Gastroesophageal sphincter (tissue), 3 donors: ENCODE data around the gene ANKRD31.

Experiments used
- EP300 ChIP-seq: sonication (generic); formaldehyde crosslinking; IDR thresholded peaks from one replicate; pipeline ENCODE4 v1.6.1; 2017; ENCODE audit warnings: antibody characterized with exemption, mild to moderate bottlenecking
- POLR2A ChIP-seq, 2 donors: fragments of 450-650 bp; IDR thresholded peaks; one replicate each; pipeline ENCODE4 v1.6.1; 2017; ENCODE audit warnings: antibody characterized with exemption in 2 of 2, mild to moderate bottlenecking in 2 of 2, moderate library complexity in 1 of 2
- TF ChIP-seq, protein P1 (sequence below), 4 experiments: fragments of 200-600 bp in 2 of 4; fragments of 450-650 bp in 2 of 4; sonication (generic) in 1 of 4; IDR thresholded peaks; one replicate each; pipeline ENCODE4 v1.5.1; 2017 to 2019; ENCODE audit warnings: antibody characterized with exemption in 4 of 4, mild to moderate bottlenecking in 2 of 4, moderate library complexity in 2 of 4

DNA sequence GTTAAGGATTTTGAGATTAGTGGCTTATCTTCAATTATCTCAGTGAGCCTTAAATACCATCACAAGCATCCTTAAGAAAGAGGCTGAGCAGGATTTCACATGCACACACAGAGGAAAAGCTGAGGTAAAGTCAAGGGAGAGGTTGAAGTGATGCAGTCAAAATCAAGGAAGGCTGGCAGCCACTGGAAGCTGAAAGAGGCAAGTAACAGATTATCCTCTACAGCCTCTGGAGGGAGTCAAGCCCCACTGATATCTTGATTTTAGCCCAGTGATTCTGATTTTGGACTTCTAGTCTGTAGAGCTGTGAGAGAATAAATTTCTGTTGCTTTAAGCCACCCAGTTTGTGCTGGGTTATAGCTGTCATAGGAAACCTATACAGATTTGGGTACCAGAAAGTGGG lies 80.1 kb downstream of the ANKRD31 start:
- TF ChIP-seq, protein P1, sequence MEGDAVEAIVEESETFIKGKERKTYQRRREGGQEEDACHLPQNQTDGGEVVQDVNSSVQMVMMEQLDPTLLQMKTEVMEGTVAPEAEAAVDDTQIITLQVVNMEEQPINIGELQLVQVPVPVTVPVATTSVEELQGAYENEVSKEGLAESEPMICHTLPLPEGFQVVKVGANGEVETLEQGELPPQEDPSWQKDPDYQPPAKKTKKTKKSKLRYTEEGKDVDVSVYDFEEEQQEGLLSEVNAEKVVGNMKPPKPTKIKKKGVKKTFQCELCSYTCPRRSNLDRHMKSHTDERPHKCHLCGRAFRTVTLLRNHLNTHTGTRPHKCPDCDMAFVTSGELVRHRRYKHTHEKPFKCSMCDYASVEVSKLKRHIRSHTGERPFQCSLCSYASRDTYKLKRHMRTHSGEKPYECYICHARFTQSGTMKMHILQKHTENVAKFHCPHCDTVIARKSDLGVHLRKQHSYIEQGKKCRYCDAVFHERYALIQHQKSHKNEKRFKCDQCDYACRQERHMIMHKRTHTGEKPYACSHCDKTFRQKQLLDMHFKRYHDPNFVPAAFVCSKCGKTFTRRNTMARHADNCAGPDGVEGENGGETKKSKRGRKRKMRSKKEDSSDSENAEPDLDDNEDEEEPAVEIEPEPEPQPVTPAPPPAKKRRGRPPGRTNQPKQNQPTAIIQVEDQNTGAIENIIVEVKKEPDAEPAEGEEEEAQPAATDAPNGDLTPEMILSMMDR (IDR thresholded peaks at IDR 0.05): no peak
- no peak for TF ChIP-seq POLR2A (IDR thresholded peaks at IDR 0.05)
- no peak for TF ChIP-seq EP300
